LNCAP (cell line): ENCODE data around the gene PDXP.

Experiments used
- CTCF ChIP-seq: fragments of 450-650 bp; IDR thresholded peaks from 2 replicates; pipeline ENCODE4 v1.5.1; 2017; ENCODE audit warnings: mild to moderate bottlenecking

PDXP gene

GRCh38 chr22:37641561-37641949 lies 17.0 kb upstream of the PDXP start:
- no peak for TF ChIP-seq CTCF

GRCh38 chr22:37643225-37643847 lies 15.2 kb upstream of the PDXP start:
- TF ChIP-seq CTCF, result peak; percentile 93

GRCh38 chr22:37647317-37647716 lies 11.2 kb upstream of the PDXP start:
- TF ChIP-seq CTCF, result no peak

GRCh38 chr22:37647928-37648327 lies 10.6 kb upstream of the PDXP start:
- TF ChIP-seq CTCF, result no peak

- no peak for TF ChIP-seq CTCF
Measured at GRCh38 chr22:37650463-37651136, 7.9 kb upstream of the PDXP start.

GRCh38 chr22:37654563-37655251 lies 3.8 kb upstream of the PDXP start:
- TF ChIP-seq CTCF, result no peak

- TF ChIP-seq CTCF, result no peak
Measured at GRCh38 chr22:37655252-37655563, 3.3 kb upstream of the PDXP start.
